Measurements from ENCODE around the gene IL36B. TPM values are rescaled to one million over a fixed set of nuclear protein-coding genes. Genes with fewer than 3 reads are reported as not detected.

Gene IL36B
- total and polyA plus RNA-seq, 2 experiments from 2014 or later = not detected

DNA sequence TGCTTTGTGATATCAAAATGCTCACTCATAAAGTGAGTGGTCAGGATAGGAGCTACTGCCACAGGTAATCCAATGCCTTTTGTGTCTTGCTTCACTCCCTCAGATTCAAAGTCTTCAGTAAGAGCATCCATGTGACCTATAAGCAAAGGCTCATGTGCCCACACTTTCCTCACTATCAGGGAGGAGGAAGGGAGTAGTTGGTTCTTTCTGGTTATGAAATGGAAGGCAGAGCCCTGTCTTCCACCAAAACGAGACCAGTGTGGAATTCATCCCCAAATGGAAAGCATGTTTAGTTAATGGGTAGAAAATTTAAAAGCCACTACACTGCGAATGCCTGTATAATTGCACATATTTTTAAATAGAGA is 40.9 kb upstream of the IL36B start:
- TF ChIP-seq EZH2 (IDR thresholded peaks at IDR 0.05; ENCODE audit: borderline replicate concordance) (no peak), EZH2phosphoT487 (IDR thresholded peaks at IDR 0.05; ENCODE audit: low read depth, severe bottlenecking, unreplicated experiment) (no peak)
- TF ChIP-seq, protein P1, sequence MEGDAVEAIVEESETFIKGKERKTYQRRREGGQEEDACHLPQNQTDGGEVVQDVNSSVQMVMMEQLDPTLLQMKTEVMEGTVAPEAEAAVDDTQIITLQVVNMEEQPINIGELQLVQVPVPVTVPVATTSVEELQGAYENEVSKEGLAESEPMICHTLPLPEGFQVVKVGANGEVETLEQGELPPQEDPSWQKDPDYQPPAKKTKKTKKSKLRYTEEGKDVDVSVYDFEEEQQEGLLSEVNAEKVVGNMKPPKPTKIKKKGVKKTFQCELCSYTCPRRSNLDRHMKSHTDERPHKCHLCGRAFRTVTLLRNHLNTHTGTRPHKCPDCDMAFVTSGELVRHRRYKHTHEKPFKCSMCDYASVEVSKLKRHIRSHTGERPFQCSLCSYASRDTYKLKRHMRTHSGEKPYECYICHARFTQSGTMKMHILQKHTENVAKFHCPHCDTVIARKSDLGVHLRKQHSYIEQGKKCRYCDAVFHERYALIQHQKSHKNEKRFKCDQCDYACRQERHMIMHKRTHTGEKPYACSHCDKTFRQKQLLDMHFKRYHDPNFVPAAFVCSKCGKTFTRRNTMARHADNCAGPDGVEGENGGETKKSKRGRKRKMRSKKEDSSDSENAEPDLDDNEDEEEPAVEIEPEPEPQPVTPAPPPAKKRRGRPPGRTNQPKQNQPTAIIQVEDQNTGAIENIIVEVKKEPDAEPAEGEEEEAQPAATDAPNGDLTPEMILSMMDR (IDR thresholded peaks at IDR 0.05; ENCODE audit: poor library complexity) = no peak
- Histone ChIP-seq H3K4me2 (no peak overlapping the region), H3K79me2 (no peaks in the 10 kb centered on the region), H3K27ac (no peak overlapping the region), H2AFZ (no peak overlapping the region), H3K9me2 (replicated peaks; ENCODE audit: insufficient read depth) (no peaks in the 10 kb centered on the region), H3K9me3 (ENCODE audit: low read depth) (no peaks in the 10 kb centered on the region), H4K20me1 (ENCODE audit: insufficient read depth, poor library complexity, severe bottlenecking) (no peaks in the 10 kb centered on the region), H3K36me3 (replicated peaks; ENCODE audit: insufficient read depth, low read depth) (no peaks in the 10 kb centered on the region), H3K4me3 (no peak overlapping the region), H3K27me3 (peaks cover 6% of the 10 kb centered on the region), H3K4me1 (ENCODE audit: insufficient read depth) (no peaks in the 10 kb centered on the region)
- 36% methylated on average over 2 of the region's 2 CpGs for WGBS (ENCODE audit: low lambda C conversion rate, missing lambda C conversion rate)
- DNase-seq (ENCODE audit: low spot score) = no peak

DNA sequence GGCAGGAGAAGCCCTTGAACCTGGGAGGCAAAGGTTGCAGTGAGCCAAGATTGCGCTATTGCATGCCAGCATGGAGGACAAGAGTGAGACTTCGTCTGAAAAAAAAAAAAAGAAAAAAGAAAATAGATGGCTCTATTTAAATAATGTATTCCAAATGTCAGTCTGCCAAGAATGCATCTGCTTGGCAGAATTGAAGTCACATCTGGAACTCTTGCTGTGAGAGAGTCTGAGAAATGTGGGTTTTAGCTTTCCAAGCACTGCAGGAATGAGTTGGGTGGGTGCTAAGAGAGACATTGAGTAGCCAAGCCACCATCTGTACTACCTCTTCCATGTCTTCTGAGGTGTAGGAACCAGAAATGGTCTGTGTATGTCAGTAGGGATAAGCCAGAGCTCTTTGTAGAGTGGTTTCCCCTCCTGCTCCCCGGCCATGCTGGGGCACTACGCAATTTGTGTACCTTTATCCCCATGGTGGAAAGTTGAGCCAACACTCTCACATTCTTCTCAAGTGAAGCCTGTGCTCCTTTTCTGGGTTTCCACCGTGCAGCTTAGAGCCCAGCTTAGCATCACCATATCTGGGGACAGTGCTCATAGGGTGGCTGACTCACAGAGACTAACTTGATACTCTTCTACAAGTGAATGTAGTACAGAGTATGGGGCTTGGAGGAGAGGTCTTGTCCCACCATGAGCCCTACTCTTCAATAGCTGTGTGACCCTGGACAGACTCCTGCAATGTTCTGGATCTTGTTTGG is 40.4 kb upstream of the IL36B start:
- no peaks in the 10 kb centered on the region for H3K4me1 ChIP-seq (ENCODE audit: insufficient read depth)
- no peaks in the 10 kb centered on the region for H3K79me2 ChIP-seq
- TF ChIP-seq EZH2phosphoT487 (IDR thresholded peaks at IDR 0.05; ENCODE audit: low read depth, severe bottlenecking, unreplicated experiment) (no peak), EZH2 (IDR thresholded peaks at IDR 0.05; ENCODE audit: borderline replicate concordance) (no peak)
- TF ChIP-seq, protein P1 (IDR thresholded peaks at IDR 0.05; ENCODE audit: poor library complexity) = no peak
- no peak overlapping the region for H3K4me3 ChIP-seq
- no peaks in the 10 kb centered on the region for H3K9me2 ChIP-seq (replicated peaks; ENCODE audit: insufficient read depth)
- DNase-seq (ENCODE audit: low spot score) = no peak
- no peaks in the 10 kb centered on the region for H3K36me3 ChIP-seq (replicated peaks; ENCODE audit: insufficient read depth, low read depth)
- H2AFZ ChIP-seq = no peak overlapping the region
- no peak overlapping the region for H3K27ac ChIP-seq
- 86% methylated on average over 5 of the region's 5 CpGs for WGBS (ENCODE audit: low lambda C conversion rate, missing lambda C conversion rate)
- peaks cover 10% of the 10 kb centered on the region for H3K27me3 ChIP-seq
- no peaks in the 10 kb centered on the region for H4K20me1 ChIP-seq (ENCODE audit: insufficient read depth, poor library complexity, severe bottlenecking)
- H3K4me2 ChIP-seq = no peak overlapping the region
- no peaks in the 10 kb centered on the region for H3K9me3 ChIP-seq (ENCODE audit: low read depth)

DNA sequence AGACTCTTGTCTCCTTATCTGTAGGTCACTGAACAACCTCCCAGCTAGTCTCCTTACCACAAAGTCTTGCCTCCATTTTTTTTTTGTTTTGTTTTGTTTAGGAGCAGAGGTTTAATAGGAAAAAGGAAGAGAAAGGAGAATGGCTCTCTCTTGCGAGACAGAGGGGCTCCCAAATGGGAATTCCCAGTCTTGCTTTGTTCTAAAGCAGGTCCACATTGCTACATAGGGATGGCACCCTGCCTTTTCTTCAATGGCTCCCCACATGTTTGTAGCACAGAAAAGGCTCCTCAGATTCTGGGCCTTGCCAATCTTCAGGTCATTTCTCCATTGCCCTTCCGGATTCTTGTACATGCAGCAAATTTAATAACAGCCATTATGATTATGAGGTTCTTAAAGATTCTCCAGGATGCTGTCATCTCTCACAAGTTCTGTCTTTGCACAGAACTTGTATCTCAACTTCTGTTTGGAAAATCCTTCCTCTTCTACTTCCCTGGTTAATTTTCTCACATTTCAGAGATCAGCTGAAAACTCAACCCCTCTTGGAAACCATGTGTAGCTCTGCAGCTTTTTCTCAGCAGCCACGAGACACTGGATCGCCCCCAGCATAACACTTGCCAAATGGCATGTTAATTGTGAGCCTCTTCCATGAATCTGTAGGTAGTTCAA is 38.7 kb upstream of the IL36B start:
- no peaks in the 10 kb centered on the region for H3K9me3 ChIP-seq (ENCODE audit: low read depth)
- no peaks in the 10 kb centered on the region for H4K20me1 ChIP-seq (ENCODE audit: insufficient read depth, poor library complexity, severe bottlenecking)
- no peak overlapping the region for H3K27ac ChIP-seq
- 58% methylated on average over 4 of the region's 4 CpGs for WGBS (ENCODE audit: low lambda C conversion rate, missing lambda C conversion rate)
- H2AFZ ChIP-seq = no peak overlapping the region
- no peaks in the 10 kb centered on the region for H3K36me3 ChIP-seq (replicated peaks; ENCODE audit: insufficient read depth, low read depth)
- no peak overlapping the region for H3K4me2 ChIP-seq
- H3K4me3 ChIP-seq = no peak overlapping the region
- H3K79me2 ChIP-seq = no peaks in the 10 kb centered on the region
- no peak for TF ChIP-seq EZH2phosphoT487 (IDR thresholded peaks at IDR 0.05; ENCODE audit: low read depth, severe bottlenecking, unreplicated experiment)
- TF ChIP-seq, protein P1 (IDR thresholded peaks at IDR 0.05; ENCODE audit: poor library complexity) = no peak
- no peak for TF ChIP-seq EZH2 (IDR thresholded peaks at IDR 0.05; ENCODE audit: borderline replicate concordance)
- H3K9me2 ChIP-seq (replicated peaks; ENCODE audit: insufficient read depth) = no peaks in the 10 kb centered on the region
- DNase-seq (ENCODE audit: low spot score) = no peak
- peaks cover 10% of the 10 kb centered on the region for H3K27me3 ChIP-seq
- no peaks in the 10 kb centered on the region for H3K4me1 ChIP-seq (ENCODE audit: insufficient read depth)

Data from hepatocyte (in vitro differentiated cells).